Lower lobe of right lung (tissue), 2 donors: Measurements from ENCODE around the gene SMYD3. TPM values are rescaled to one million over a fixed set of nuclear protein-coding genes. Genes with fewer than 3 reads are reported as not detected.

Experiments used
- ATAC-seq, 2 donors: fragments of 200-7000 bp; cut with Tn5 transposase; one replicate each; pipeline ENCODE4 v1.9.1; 2020 to 2022; ENCODE audit warnings: mild to moderate bottlenecking in 2 of 2, moderate library complexity in 2 of 2
- DNase-seq: peaks from one replicate; pipeline ENCODE4 v3.0.0-alpha.2; 2020
- H3K27ac ChIP-seq: fragments of 200-600 bp; one replicate; pipeline ENCODE4 v1.8.0; 2022
- H3K27me3 ChIP-seq: fragments of 200-600 bp; one replicate; pipeline ENCODE4 v1.8.0; 2022; ENCODE audit warnings: low read depth
- H3K36me3 ChIP-seq: fragments of 200-600 bp; one replicate; pipeline ENCODE4 v1.8.0; 2022; ENCODE audit warnings: mild to moderate bottlenecking
- H3K4me1 ChIP-seq: fragments of 200-600 bp; one replicate; pipeline ENCODE4 v1.8.0; 2022
- H3K4me3 ChIP-seq: fragments of 200-600 bp; one replicate; pipeline ENCODE4 v1.8.0; 2022; ENCODE audit warnings: mild to moderate bottlenecking
- H3K9me3 ChIP-seq: fragments of 200-600 bp; one replicate; pipeline ENCODE4 v1.8.0; 2022
- CTCF ChIP-seq: fragments of 200-600 bp; IDR thresholded peaks from one replicate; pipeline ENCODE4 v1.8.0; 2022; ENCODE audit warnings: antibody characterized with exemption, mild to moderate bottlenecking
- intact Hi-C: fragments of 100-400 bp; cut with DNase I; formaldehyde crosslinking; loops from one replicate; pipeline ENCODE4 v1.11.0; 2022
- total RNA-seq: library from RNA; stranded (reverse); fragmentation: NEBNext Ultra II Directional; extraction: Animal tissue kit (Norgen Biotek cat#: 25700); gene quantifications from one replicate; pipeline ENCODE4 v1.2.1, GENCODE V29; 2021
- donor health status: DM: no; HTN: yes; CAD: no; lungs with severe emphysema.

Gene SMYD3
- total RNA-seq, 1 donor from 2014 or later = 20.5 TPM

- no peak overlapping the region for H3K4me3 ChIP-seq
- H3K36me3 ChIP-seq = no peaks in the 10 kb centered on the region
- no peaks in the 10 kb centered on the region for H3K4me1 ChIP-seq
- no peak overlapping the region for H3K27ac ChIP-seq
- no peaks in the 10 kb centered on the region for H3K27me3 ChIP-seq
- TF ChIP-seq CTCF = no peak
- intact Hi-C loops = no loop called here
- no peaks in the 10 kb centered on the region for H3K9me3 ChIP-seq
- DNase-seq (no peak), ATAC-seq (no peak)
These were observed 187.9 kb downstream of the SMYD3 start for GRCh38 chr1:246319083-246319714.

- DNase-seq (no peak), ATAC-seq (no peak)
- TF ChIP-seq CTCF = no peak
- Histone ChIP-seq H3K27me3 (no peaks in the 10 kb centered on the region), H3K4me1 (no peaks in the 10 kb centered on the region), H3K4me3 (no peak overlapping the region), H3K27ac (no peak overlapping the region), H3K9me3 (no peaks in the 10 kb centered on the region), H3K36me3 (no peaks in the 10 kb centered on the region)
- intact Hi-C loops = no loop called here
These were observed 188.5 kb downstream of the SMYD3 start for GRCh38 chr1:246318622-246319021.

- intact Hi-C loops = no loop called here
- Histone ChIP-seq H3K4me3 (no peak overlapping the region), H3K27me3 (no peaks in the 10 kb centered on the region), H3K36me3 (no peaks in the 10 kb centered on the region), H3K9me3 (no peaks in the 10 kb centered on the region), H3K27ac (no peak overlapping the region), H3K4me1 (no peaks in the 10 kb centered on the region)
- TF ChIP-seq CTCF = no peak
- ATAC-seq (no peak), DNase-seq (no peak)
These were observed 189.1 kb downstream of the SMYD3 start for GRCh38 chr1:246318036-246318359.

GRCh38 chr1:246317332-246318035 lies 189.6 kb downstream of the SMYD3 start:
- Histone ChIP-seq H3K27me3 (no peaks in the 10 kb centered on the region), H3K9me3 (no peaks in the 10 kb centered on the region), H3K4me3 (no peak overlapping the region), H3K4me1 (no peaks in the 10 kb centered on the region), H3K27ac (no peak overlapping the region), H3K36me3 (no peaks in the 10 kb centered on the region)
- no peak for TF ChIP-seq CTCF
- ATAC-seq = no peak
- DNase-seq = no peak
- intact Hi-C loops = no loop called here

- no peak for DNase-seq
- intact Hi-C loops = no loop called here
These were observed 195.6 kb downstream of the SMYD3 start for GRCh38 chr1:246311461-246311860.

More at GRCh38 chr1:246311461-246311860, 195.6 kb downstream of the SMYD3 start:
- Histone ChIP-seq H3K36me3 (no peaks in the 10 kb centered on the region), H3K4me3 (no peak overlapping the region), H3K27me3 (no peaks in the 10 kb centered on the region), H3K27ac (no peak overlapping the region), H3K9me3 (no peaks in the 10 kb centered on the region), H3K4me1 (no peaks in the 10 kb centered on the region)
- ATAC-seq = no peak
- TF ChIP-seq CTCF = no peak
